HG03280 (cell line): Measurements from ENCODE around the gene RTF1.
"Not testable (repeated sequence)": the region's sequence is repeated elsewhere in the genome, so short reads cannot be mapped to it uniquely, and the experiment has no call there.

Experiments
- ATAC-seq: cut with Tn5 transposase; IDR thresholded peaks from one replicate; pipeline ENCODE4 v1.9.1; 2021; ENCODE audit warnings: mild to moderate bottlenecking, moderate library complexity; ENCODE audit not compliant: unreplicated experiment

Gene RTF1

GRCh38 chr15:41416742-41417417 is at the start of gene RTF1:
TSS of gene RTF1 (plus strand) at chr15:41417095. CDS start at chr15:41417116, 21 bp downstream.
- ATAC-seq, result peak; percentile 80

- ATAC-seq, result no peak
Measured at GRCh38 chr15:41367418-41367817, 49.5 kb upstream of the RTF1 start.

- no peak for ATAC-seq
Measured at GRCh38 chr15:41377978-41378377, 38.9 kb upstream of the RTF1 start.

GRCh38 chr15:41383974-41384749 is 32.7 kb upstream of the RTF1 start:
- not testable (repeated sequence) for ATAC-seq

GRCh38 chr15:41387646-41388045 is 29.2 kb upstream of the RTF1 start:
- ATAC-seq, result no peak

GRCh38 chr15:41392659-41393058 is 24.2 kb upstream of the RTF1 start:
- no peak for ATAC-seq

GRCh38 chr15:41394924-41395323 is 22.0 kb upstream of the RTF1 start:
- no peak for ATAC-seq

- ATAC-seq, result no peak
Measured at GRCh38 chr15:41396111-41396510, 20.8 kb upstream of the RTF1 start.

- no peak for ATAC-seq
Measured at GRCh38 chr15:41401904-41402267, 15.0 kb upstream of the RTF1 start.

- no peak for ATAC-seq
Measured at GRCh38 chr15:41407341-41407740, 9.6 kb upstream of the RTF1 start.

- ATAC-seq, result no peak
Measured at GRCh38 chr15:41408234-41408641, 8.7 kb upstream of the RTF1 start.

GRCh38 chr15:41411031-41411430 is 5.9 kb upstream of the RTF1 start:
- no peak for ATAC-seq

GRCh38 chr15:41411441-41411840 is 5.5 kb upstream of the RTF1 start:
- ATAC-seq, result no peak

- no peak for ATAC-seq
Measured at GRCh38 chr15:41416128-41416741, 660 bp upstream of the RTF1 start.

- peak; percentile 41 for ATAC-seq
Measured at GRCh38 chr15:41417418-41418195, 712 bp downstream of the RTF1 start.

- peak; percentile 74 for ATAC-seq
Measured at GRCh38 chr15:41423979-41424659, 7.2 kb downstream of the RTF1 start.

GRCh38 chr15:41424809-41425208 is 7.9 kb downstream of the RTF1 start:
- ATAC-seq, result no peak

- ATAC-seq, result not testable (repeated sequence)
Measured at GRCh38 chr15:41425907-41426306, 9.0 kb downstream of the RTF1 start.

GRCh38 chr15:41429003-41429890 is 12.4 kb downstream of the RTF1 start:
- ATAC-seq, result peak; percentile 65
